BE2C (cell line): ENCODE measurements around the gene LDAH.
A peak's percentile ranks its signal among the peaks of the same experiment; 100 is the strongest.

Source experiments
- DNase-seq: peaks from one replicate; pipeline ENCODE4 v3.0.0-alpha.2; 2020
- H3K27me3 ChIP-seq: fragments of 250-450 bp; sonication (Bioruptor Pico); 2 replicates; pipeline ENCODE4 v1.5.1; 2020; ENCODE audit warnings: mild to moderate bottlenecking
- H3K36me3 ChIP-seq: fragments of 250-450 bp; sonication (Bioruptor Pico); 2 replicates; pipeline ENCODE4 v1.5.1; 2020; ENCODE audit warnings: mild to moderate bottlenecking
- H3K4me1 ChIP-seq: fragments of 250-450 bp; sonication (Bioruptor Pico); 2 replicates; pipeline ENCODE4 v1.5.1; 2020
- H3K4me3 ChIP-seq: 2 replicates; pipeline ENCODE4 v1.5.1; 2011; ENCODE audit warnings: low read depth, low read length
- H3K9me3 ChIP-seq: fragments of 250-450 bp; sonication (Bioruptor Pico); 2 replicates; pipeline ENCODE4 v1.5.1; 2020
- CTCF ChIP-seq: IDR thresholded peaks from 2 replicates; pipeline ENCODE4 v1.5.1; 2012; ENCODE audit warnings: mild to moderate bottlenecking, low read depth, low read length

The LDAH gene

GRCh38 chr2:20745924-20746555 lies 76.9 kb downstream of the LDAH start:
- no peaks in the 10 kb centered on the region for H3K4me1 ChIP-seq
- no peak overlapping the region for H3K4me3 ChIP-seq
- no peak for TF ChIP-seq CTCF
- DNase-seq: no peak
- H3K36me3 ChIP-seq: peaks cover 3% of the 10 kb centered on the region; the same call in 1 of the 2 replicates
- no peaks in the 10 kb centered on the region; the same call in 1 of the 2 replicates for H3K9me3 ChIP-seq
- no peaks in the 10 kb centered on the region for H3K27me3 ChIP-seq

- Histone ChIP-seq H3K9me3 (no peaks in the 10 kb centered on the region; the same call in 1 of the 2 replicates), H3K36me3 (peaks cover 3% of the 10 kb centered on the region; the same call in 1 of the 2 replicates), H3K4me3 (no peak overlapping the region), H3K4me1 (no peaks in the 10 kb centered on the region), H3K27me3 (no peaks in the 10 kb centered on the region)
- no peak for TF ChIP-seq CTCF
- no peak for DNase-seq
Observed at GRCh38 chr2:20744366-20745335, 78.2 kb downstream of the LDAH start.

GRCh38 chr2:20738772-20739171 lies 84.1 kb downstream of the LDAH start:
- no peak for TF ChIP-seq CTCF
- Histone ChIP-seq H3K27me3 (no peaks in the 10 kb centered on the region), H3K4me3 (no peak overlapping the region), H3K9me3 (no peaks in the 10 kb centered on the region), H3K36me3 (peaks cover 8% of the 10 kb centered on the region; the same call in 1 of the 2 replicates), H3K4me1 (no peaks in the 10 kb centered on the region)
- DNase-seq: no peak

GRCh38 chr2:20737505-20737904 lies 85.4 kb downstream of the LDAH start:
- Histone ChIP-seq H3K4me3 (no peak overlapping the region), H3K9me3 (no peaks in the 10 kb centered on the region), H3K36me3 (peaks cover 8% of the 10 kb centered on the region; the same call in 1 of the 2 replicates), H3K4me1 (no peaks in the 10 kb centered on the region), H3K27me3 (no peaks in the 10 kb centered on the region)
- no peak for TF ChIP-seq CTCF
- no peak for DNase-seq

GRCh38 chr2:20728114-20728758 lies 94.7 kb downstream of the LDAH start:
- no peak for TF ChIP-seq CTCF
- Histone ChIP-seq H3K9me3 (no peaks in the 10 kb centered on the region), H3K4me3 (no peak overlapping the region), H3K36me3 (no peaks in the 10 kb centered on the region; the same call in none of the 2 replicates), H3K4me1 (peaks cover 15% of the 10 kb centered on the region), H3K27me3 (no peaks in the 10 kb centered on the region)
- DNase-seq: peak; percentile 11
